ENCODE results near the gene NHERF1. TPM values are rescaled to one million over a fixed set of nuclear protein-coding genes. Genes with fewer than 3 reads are reported as not detected.
A peak's percentile ranks its signal among the peaks of the same experiment; 100 is the strongest.

NHERF1 gene
- total and polyA plus RNA-seq, 2 of the 13 experiments (the other 11 are each of a cell fraction or from before 2014, with no cell fraction given) = 169 to 269 TPM

DNA sequence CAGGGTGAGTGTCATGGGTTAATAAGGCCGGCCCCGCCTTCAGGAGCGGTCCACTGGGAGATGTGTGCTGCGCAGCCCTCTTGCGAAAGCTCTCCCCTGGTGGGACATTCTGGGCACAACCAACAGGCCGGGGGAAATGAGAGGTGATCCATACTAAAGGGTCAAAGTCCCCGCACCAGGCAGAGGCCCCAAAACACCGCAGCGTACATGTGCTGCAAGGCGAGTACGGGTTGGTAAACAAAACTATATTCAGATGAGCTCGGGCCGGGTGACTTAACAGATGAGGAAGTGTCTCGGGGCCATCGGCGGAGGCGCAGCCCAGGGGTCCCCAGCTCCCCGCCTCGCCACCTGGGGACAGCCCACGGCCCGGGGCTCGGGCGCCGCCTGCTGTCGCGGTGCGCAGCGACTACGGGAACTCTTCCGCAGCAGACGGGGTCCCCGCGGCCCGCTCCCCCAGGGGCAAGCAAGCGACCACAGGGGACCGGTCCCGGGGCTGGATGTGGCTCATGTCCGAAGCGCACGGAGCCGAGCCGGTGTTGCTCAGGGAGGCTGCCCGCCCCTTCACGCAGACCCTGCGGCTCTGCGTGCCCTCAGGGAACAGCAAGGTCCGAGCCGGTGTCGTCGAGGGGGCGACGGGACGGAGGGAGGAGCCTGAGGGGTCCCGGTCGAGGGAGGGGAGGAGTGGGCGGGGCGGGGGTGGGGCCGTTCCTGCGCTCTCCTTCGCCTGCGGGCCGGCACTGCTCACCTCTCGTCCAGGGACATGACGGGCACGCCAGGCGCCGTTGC lies 11.7 kb upstream of the NHERF1 start, which contains the start of gene RAB37 (continued):
- TF ChIP-seq, protein P1, sequence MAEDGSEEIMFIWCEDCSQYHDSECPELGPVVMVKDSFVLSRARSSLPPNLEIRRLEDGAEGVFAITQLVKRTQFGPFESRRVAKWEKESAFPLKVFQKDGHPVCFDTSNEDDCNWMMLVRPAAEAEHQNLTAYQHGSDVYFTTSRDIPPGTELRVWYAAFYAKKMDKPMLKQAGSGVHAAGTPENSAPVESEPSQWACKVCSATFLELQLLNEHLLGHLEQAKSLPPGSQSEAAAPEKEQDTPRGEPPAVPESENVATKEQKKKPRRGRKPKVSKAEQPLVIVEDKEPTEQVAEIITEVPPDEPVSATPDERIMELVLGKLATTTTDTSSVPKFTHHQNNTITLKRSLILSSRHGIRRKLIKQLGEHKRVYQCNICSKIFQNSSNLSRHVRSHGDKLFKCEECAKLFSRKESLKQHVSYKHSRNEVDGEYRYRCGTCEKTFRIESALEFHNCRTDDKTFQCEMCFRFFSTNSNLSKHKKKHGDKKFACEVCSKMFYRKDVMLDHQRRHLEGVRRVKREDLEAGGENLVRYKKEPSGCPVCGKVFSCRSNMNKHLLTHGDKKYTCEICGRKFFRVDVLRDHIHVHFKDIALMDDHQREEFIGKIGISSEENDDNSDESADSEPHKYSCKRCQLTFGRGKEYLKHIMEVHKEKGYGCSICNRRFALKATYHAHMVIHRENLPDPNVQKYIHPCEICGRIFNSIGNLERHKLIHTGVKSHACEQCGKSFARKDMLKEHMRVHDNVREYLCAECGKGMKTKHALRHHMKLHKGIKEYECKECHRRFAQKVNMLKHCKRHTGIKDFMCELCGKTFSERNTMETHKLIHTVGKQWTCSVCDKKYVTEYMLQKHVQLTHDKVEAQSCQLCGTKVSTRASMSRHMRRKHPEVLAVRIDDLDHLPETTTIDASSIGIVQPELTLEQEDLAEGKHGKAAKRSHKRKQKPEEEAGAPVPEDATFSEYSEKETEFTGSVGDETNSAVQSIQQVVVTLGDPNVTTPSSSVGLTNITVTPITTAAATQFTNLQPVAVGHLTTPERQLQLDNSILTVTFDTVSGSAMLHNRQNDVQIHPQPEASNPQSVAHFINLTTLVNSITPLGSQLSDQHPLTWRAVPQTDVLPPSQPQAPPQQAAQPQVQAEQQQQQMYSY (CRISPR knock-in tag; IDR thresholded peaks at IDR 0.05) = no peak
- TF ChIP-seq ZNF549 (CRISPR knock-in tag; IDR thresholded peaks at IDR 0.05) (no peak), ASH2L (IDR thresholded peaks at IDR 0.05; ENCODE audit: insufficient read length, low read depth, low read length) (peak; percentile 79), ZNF616 (CRISPR knock-in tag; IDR thresholded peaks at IDR 0.05; ENCODE audit: low read depth) (no peak), ZNF30 (CRISPR knock-in tag; IDR thresholded peaks at IDR 0.05) (no peak), CAMTA2 (CRISPR knock-in tag; IDR thresholded peaks at IDR 0.05; ENCODE audit: borderline replicate concordance) (no peak; the same call in 1 of the 2 replicates), MLLT10 (CRISPR knock-in tag; IDR thresholded peaks at IDR 0.05) (no peak), MEF2D (CRISPR knock-in tag; IDR thresholded peaks at IDR 0.05) (peak; percentile 83)
- TF ChIP-seq, protein P2, sequence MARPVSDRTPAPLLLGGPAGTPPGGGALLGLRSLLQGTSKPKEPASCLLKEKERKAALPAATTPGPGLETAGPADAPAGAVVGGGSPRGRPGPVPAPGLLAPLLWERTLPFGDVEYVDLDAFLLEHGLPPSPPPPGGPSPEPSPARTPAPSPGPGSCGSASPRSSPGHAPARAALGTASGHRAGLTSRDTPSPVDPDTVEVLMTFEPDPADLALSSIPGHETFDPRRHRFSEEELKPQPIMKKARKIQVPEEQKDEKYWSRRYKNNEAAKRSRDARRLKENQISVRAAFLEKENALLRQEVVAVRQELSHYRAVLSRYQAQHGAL (CRISPR knock-in tag; IDR thresholded peaks at IDR 0.05; ENCODE audit: not compliant biosample characterization) = no peak
- TF ChIP-seq, protein P3, sequence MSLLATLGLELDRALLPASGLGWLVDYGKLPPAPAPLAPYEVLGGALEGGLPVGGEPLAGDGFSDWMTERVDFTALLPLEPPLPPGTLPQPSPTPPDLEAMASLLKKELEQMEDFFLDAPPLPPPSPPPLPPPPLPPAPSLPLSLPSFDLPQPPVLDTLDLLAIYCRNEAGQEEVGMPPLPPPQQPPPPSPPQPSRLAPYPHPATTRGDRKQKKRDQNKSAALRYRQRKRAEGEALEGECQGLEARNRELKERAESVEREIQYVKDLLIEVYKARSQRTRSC (CRISPR knock-in tag; IDR thresholded peaks at IDR 0.05; ENCODE audit: low read depth) = no peak
- TF ChIP-seq, protein P4, sequence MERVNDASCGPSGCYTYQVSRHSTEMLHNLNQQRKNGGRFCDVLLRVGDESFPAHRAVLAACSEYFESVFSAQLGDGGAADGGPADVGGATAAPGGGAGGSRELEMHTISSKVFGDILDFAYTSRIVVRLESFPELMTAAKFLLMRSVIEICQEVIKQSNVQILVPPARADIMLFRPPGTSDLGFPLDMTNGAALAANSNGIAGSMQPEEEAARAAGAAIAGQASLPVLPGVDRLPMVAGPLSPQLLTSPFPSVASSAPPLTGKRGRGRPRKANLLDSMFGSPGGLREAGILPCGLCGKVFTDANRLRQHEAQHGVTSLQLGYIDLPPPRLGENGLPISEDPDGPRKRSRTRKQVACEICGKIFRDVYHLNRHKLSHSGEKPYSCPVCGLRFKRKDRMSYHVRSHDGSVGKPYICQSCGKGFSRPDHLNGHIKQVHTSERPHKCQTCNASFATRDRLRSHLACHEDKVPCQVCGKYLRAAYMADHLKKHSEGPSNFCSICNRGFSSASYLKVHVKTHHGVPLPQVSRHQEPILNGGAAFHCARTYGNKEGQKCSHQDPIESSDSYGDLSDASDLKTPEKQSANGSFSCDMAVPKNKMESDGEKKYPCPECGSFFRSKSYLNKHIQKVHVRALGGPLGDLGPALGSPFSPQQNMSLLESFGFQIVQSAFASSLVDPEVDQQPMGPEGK (CRISPR knock-in tag; IDR thresholded peaks at IDR 0.05) = peak; percentile 83
